Heart left ventricle (tissue), 16 donors: ENCODE measurements around the gene LZTS3. TPM values are rescaled to one million over a fixed set of nuclear protein-coding genes. Genes with fewer than 3 reads are reported as not detected.
"Not testable (repeated sequence)": the region's sequence is repeated elsewhere in the genome, so short reads cannot be mapped to it uniquely, and the experiment has no call there.

Source experiments
- ATAC-seq, 4 donors: fragments of 200-7000 bp; cut with Tn5 transposase; one replicate each; pipeline ENCODE4 v1.9.1; 2020 to 2022; ENCODE audit warnings: moderate library complexity in 4 of 4, mild to moderate bottlenecking in 3 of 4, moderate number of reproducible peaks in 1 of 4
- DNase-seq, 5 donors: peaks; one replicate each; pipeline ENCODE4 v3.0.0-alpha.2; 2020
- H3K27ac ChIP-seq, 12 donors: fragments of 200-600 bp; sonication (generic) in 4 of 12; one replicate each; pipeline versions ENCODE4 v1.5.0 to v1.8.0; 2016 to 2022; ENCODE audit warnings: mild to moderate bottlenecking in 2 of 12
- H3K27me3 ChIP-seq, 9 donors: fragments of 200-600 bp; sonication (generic) in 2 of 9; one replicate each; pipeline versions ENCODE4 v1.5.1 to v1.8.0; 2016 to 2022; ENCODE audit warnings: mild to moderate bottlenecking in 3 of 9
- H3K36me3 ChIP-seq, 9 donors: fragments of 200-600 bp; sonication (generic) in 2 of 9; one replicate each; pipeline versions ENCODE4 v1.5.0 to v1.8.0; 2018 to 2022; ENCODE audit warnings: mild to moderate bottlenecking in 2 of 9
- H3K4me1 ChIP-seq, 12 donors: fragments of 200-600 bp; sonication (generic) in 4 of 12; one replicate each; pipeline versions ENCODE4 v1.5.0 to v1.8.0; 2016 to 2022; ENCODE audit warnings: mild to moderate bottlenecking in 3 of 12
- H3K4me3 ChIP-seq, 12 donors: fragments of 200-600 bp; sonication (generic) in 4 of 12; one replicate each; pipeline versions ENCODE4 v1.5.0 to v1.8.0; 2017 to 2022; ENCODE audit warnings: mild to moderate bottlenecking in 9 of 12, moderate library complexity in 4 of 12
- H3K9me3 ChIP-seq, 12 donors: fragments of 200-600 bp; sonication (generic) in 4 of 12; one replicate each; pipeline versions ENCODE4 v1.5.0 to v1.8.0; 2016 to 2022; ENCODE audit warnings: mild to moderate bottlenecking in 1 of 12
- POLR2A ChIP-seq, 2 donors: fragments of 450-650 bp; IDR thresholded peaks; one replicate each; pipeline ENCODE4 v1.6.1; 2017; ENCODE audit warnings: antibody characterized with exemption in 2 of 2, mild to moderate bottlenecking in 2 of 2, moderate library complexity in 2 of 2
- WGBS, 4 donors: extraction: QIAGEN DNeasy Blood & Tissue Kit in 2 of 4; methylation state at CpG; one replicate each; pipeline versions ENCODE4 v1.1.5 to v1.1.7; 2013 to 2018; 5-methylcytosine and 5-hydroxymethylcytosine counted together
- intact Hi-C, 10 donors: fragments of 100-400 bp; cut with DNase I; formaldehyde crosslinking; loops; one replicate each; pipeline versions ENCODE4 v1.11.1 to v1.14.2; 2022
- polyA plus RNA-seq, 2 donors: library from polyadenylated mRNA; stranded (reverse); fragments of 200-250 nt; gene quantifications; one replicate each; pipeline ENCODE4 v1.2.3, GENCODE V29; 2013
- total RNA-seq, 9 donors: library from RNA; depleted of rRNA in 2 of 9; stranded (reverse); fragments of >200 nt in 2 of 9; fragmentation: NEBNext Ultra II Directional in 3 of 9; extraction: Animal tissue kit (Norgen Biotek cat#: 25700) in 3 of 9; gene quantifications; one replicate each; pipeline versions ENCODE4 v1.1.0 to v1.2.4, GENCODE V29; 2016 to 2023
- TF ChIP-seq, protein P1 (sequence below), 12 donors: fragments of 200-600 bp; sonication (generic) in 4 of 12; IDR thresholded peaks; one replicate each; pipeline versions ENCODE4 v1.5.0 to v1.8.0; 2018 to 2022; ENCODE audit warnings: antibody characterized with exemption in 12 of 12, mild to moderate bottlenecking in 5 of 12
- donor health status: ischemic (EF 13 %, LVEDD 7.1; RV severe dilation, severe dysfunction).
- donor health status: healthy with polysubstance abuse.
- donor health status: DM: no; HTN: yes; CAD: no.
- donor health status: DM: no; HTN: no; CAD: no.
- donor health status: ischemic (EF 25% LVEDD 6.9; RV normal size, moderate dysfunction).
- donor health status: ischemic (EF 25% LVEDD 5.7; RV mildly dilated, moderate dysfunction).
- donor health status: healthy.
- donor health status: DM: yes; HTN: yes; CAD: no.
- donor health status: ischemic (EF 35%, LVEDD 5.7; RV mildly dilated, moderate dysfunction).
- donor health status: nonischemic (EF 11% LVEDD 7.7; RV severe dilation, severe dysfunction).
- donor health status: DM: yes; HTN: yes; CAD: no.
- donor health status: PGD.
- donor health status: ischemic (EF 29% LVEDD 5.4; RV normal size, mild dysfunction).
- donor health status: nonischemic (EF 23%, LVEDD 6.1; RV moderate dilation, normal function).

Gene LZTS3
- total and polyA plus RNA-seq, 11 donors, result 6.8 to 28.4 (median 13.1) TPM

DNA sequence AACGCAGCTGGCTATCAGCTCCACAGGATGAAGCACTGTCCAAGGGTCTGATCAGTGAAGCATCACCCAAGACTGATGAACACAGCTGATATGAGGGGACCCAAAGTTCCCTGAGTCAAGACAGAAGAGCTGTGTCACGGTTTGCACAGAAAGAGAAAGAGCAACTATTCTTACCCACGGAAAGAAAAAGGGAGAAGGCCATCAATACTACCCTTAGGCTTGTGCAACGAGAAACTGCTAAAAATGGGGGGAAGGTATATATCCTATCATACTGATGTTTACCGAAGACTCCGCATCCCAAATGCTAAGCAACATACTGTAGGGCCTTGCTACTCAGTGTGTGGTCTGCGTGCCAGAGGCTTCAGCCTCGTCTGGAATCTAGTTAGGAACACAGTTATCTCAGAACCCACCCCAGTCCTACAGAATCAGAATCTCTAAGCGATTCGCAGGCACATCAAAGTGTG lies 14.3 kb downstream of the LZTS3 start:
- no peaks in the 10 kb centered on the region for H3K9me3 ChIP-seq
- intact Hi-C loops, result no loop called here
- H3K4me3 ChIP-seq, result peak overlapping the region; percentile 45 to 100 (median 84)
- ATAC-seq, result peak in 1 of 4 donors; percentile 5
- peaks cover 0 to 24% (median 14%) of the 10 kb centered on the region in 9 donors for H3K36me3 ChIP-seq
- WGBS, 4 donors, result 0 to 1% (median 1%) methylated on average over 10 of the region's 10 CpGs
- peak overlapping the region; percentile 67 to 93 (median 90) for H3K27ac ChIP-seq
- peaks cover 8 to 48% (median 34%) of the 10 kb centered on the region in 12 donors for H3K4me1 ChIP-seq
- TF ChIP-seq POLR2A (IDR thresholded peaks at IDR 0.05), result no peak
- TF ChIP-seq, protein P1, sequence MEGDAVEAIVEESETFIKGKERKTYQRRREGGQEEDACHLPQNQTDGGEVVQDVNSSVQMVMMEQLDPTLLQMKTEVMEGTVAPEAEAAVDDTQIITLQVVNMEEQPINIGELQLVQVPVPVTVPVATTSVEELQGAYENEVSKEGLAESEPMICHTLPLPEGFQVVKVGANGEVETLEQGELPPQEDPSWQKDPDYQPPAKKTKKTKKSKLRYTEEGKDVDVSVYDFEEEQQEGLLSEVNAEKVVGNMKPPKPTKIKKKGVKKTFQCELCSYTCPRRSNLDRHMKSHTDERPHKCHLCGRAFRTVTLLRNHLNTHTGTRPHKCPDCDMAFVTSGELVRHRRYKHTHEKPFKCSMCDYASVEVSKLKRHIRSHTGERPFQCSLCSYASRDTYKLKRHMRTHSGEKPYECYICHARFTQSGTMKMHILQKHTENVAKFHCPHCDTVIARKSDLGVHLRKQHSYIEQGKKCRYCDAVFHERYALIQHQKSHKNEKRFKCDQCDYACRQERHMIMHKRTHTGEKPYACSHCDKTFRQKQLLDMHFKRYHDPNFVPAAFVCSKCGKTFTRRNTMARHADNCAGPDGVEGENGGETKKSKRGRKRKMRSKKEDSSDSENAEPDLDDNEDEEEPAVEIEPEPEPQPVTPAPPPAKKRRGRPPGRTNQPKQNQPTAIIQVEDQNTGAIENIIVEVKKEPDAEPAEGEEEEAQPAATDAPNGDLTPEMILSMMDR (IDR thresholded peaks at IDR 0.05), result no peak
- DNase-seq, result no peak
- no peaks in the 10 kb centered on the region for H3K27me3 ChIP-seq

DNA sequence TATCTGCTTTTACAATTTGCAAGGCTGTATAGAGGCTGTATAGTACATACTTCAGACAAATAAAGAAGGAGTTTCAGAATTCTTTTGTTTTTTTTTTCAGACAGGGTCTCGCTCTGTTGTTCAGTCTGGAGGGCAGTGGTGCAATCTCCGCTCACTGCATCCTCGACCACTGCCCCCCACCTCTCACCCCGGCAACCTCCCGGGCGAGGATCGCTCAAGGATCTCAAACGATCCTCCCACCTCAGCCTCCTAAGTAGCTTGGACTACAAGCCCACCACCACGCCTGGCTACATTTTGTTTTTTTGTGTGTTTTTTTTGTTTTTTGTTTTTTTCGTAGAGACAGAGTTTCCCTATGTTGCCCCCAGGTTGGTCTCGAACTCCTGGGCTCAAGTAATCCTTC lies 15.5 kb downstream of the LZTS3 start:
- WGBS, 4 donors, result 77 to 80% (median 79%) methylated on average over 11 of the region's 11 CpGs
- intact Hi-C loops, result no loop called here
- peak overlapping the region in 1 of 12 donors; percentile 55 for H3K27ac ChIP-seq
- peak overlapping the region in 8 of 12 donors; percentile 63 to 100 (median 84) for H3K4me3 ChIP-seq
- H3K36me3 ChIP-seq, result peaks cover 0 to 28% (median 15%) of the 10 kb centered on the region in 9 donors
- no peak for TF ChIP-seq POLR2A (IDR thresholded peaks at IDR 0.05)
- TF ChIP-seq, protein P1 (IDR thresholded peaks at IDR 0.05), result no peak
- no peaks in the 10 kb centered on the region for H3K9me3 ChIP-seq
- H3K27me3 ChIP-seq, result no peaks in the 10 kb centered on the region
- peaks cover 8 to 59% (median 43%) of the 10 kb centered on the region in 12 donors for H3K4me1 ChIP-seq
- ATAC-seq (no peak), DNase-seq (no peak)

DNA sequence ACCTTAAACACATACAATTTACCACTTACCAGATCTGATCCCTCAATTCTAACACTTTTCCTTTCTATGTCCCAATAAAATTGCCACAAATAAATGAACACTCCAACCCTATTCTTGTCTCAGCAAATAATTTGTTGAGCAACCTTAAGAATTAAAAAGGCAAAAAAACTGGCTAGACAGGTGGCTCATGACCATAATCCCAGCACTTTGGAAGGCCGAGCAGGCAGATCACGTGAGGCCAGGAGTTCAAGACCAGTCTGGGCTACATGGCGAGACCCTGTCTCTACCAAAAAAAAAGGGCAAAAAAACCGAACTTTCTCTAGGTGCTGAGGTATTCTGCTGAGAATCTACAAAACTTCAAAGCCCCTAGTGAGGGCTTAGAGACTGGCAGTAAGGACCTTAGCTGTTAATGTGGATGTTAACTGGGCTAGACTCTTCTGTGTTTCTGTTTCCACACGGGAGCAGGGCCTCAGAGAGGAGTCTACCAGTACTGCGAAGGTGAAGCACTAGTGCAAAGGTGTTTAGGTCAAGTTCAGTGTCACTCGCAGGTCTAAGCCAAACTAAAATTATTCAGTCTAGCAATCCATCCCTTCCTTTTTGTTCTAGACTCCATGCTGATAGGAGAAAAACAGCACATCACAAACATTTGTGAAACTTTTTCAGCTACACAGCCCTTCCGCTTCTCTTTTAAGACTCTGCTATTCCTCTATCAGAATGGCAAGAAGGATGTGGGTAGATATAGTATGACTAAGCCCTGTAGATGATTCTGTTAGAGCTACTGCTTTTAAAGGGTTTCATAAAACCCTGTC lies 16.3 kb downstream of the LZTS3 start:
- peaks cover 0 to 35% (median 15%) of the 10 kb centered on the region in 9 donors for H3K36me3 ChIP-seq
- 63 to 70% (median 68%) methylated on average over 8 of the region's 8 CpGs for WGBS, 4 donors
- peak overlapping the region in 2 of 12 donors; percentile 70 to 94 for H3K4me3 ChIP-seq
- no peaks in the 10 kb centered on the region for H3K27me3 ChIP-seq
- no peak for ATAC-seq
- intact Hi-C loops, result no loop called here
- no peaks in the 10 kb centered on the region for H3K9me3 ChIP-seq
- no peak for TF ChIP-seq POLR2A (IDR thresholded peaks at IDR 0.05)
- TF ChIP-seq, protein P1 (IDR thresholded peaks at IDR 0.05), result no peak
- H3K27ac ChIP-seq, result peak overlapping the region in 2 of 12 donors; percentile 8 to 55
- DNase-seq, result no peak
- peaks cover 8 to 68% (median 47%) of the 10 kb centered on the region in 12 donors for H3K4me1 ChIP-seq

DNA sequence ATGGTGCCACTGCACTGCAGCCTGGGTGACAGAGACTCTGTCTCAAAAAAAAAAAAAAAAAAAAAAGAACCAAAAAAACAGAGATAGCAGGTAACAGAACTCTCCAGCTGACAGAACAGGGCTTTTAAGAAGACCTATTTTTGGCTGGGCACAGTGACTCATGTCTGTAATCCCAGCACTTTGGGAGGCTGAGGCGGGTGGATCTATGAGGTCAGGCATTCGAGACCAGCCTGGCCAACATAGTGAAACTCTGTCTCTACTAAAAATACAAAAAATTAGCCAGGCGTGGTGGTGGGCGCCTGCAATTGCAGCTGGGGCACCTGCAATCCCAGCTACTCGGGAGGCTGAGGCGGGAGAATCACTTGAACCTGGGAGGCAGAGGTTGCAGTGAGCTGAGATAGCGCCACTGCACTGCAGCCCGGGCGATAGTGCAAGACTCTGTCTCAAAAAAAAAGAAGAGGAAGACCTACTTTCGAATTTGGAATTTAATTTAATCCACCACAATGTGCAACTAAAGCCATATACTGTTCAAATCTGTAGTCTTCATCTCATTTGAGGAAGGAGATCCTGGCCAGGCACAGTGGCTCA lies 21.2 kb downstream of the LZTS3 start:
- H3K4me1 ChIP-seq, result peaks cover 0 to 54% (median 29%) of the 10 kb centered on the region in 12 donors
- H3K36me3 ChIP-seq, result peaks cover 0 to 60% (median 47%) of the 10 kb centered on the region in 9 donors
- intact Hi-C loops, H3K4me3 ChIP-seq, H3K9me3 ChIP-seq, H3K27me3 ChIP-seq, DNase-seq: not testable (repeated sequence)
- peak in 3 of 4 donors; percentile 61 to 71 (median 64) for ATAC-seq
- H3K27ac ChIP-seq, result peak overlapping the region in 6 of 12 donors; percentile 19 to 41 (median 24)
- WGBS, 4 donors, result 80 to 89% (median 81%) methylated on average over 10 of the region's 10 CpGs
